ENCODE data around the gene MIB2. TPM values are rescaled to one million over a fixed set of nuclear protein-coding genes. Genes with fewer than 3 reads are reported as not detected.

MIB2 gene
- total and polyA plus RNA-seq, 2 of the 4 experiments (the other 2 are of a cell fraction), result 17.2 to 47.8 TPM

- Histone ChIP-seq H3K4me2 (ENCODE audit: low read depth, low read length) (no peak overlapping the region; the same call in 1 of the 2 replicates), H3K23ac (ENCODE audit: low read depth, low read length) (peak overlapping the region; percentile 49; the same call in 1 of the 2 replicates), H2BK15ac (ENCODE audit: low read depth, low read length) (no peak overlapping the region), H2BK120ac (ENCODE audit: low read depth, low read length) (no peak overlapping the region), H2BK5ac (ENCODE audit: low read depth, low read length, poor library complexity, severe bottlenecking) (no peak overlapping the region), H2AK5ac (ENCODE audit: low read depth, low read length) (no peak overlapping the region), H3K18ac (ENCODE audit: low read depth, low read length) (no peak overlapping the region), H4K8ac (ENCODE audit: low read depth in 2 of 2, low read length in 2 of 2) (no peak overlapping the region), H3K56ac (ENCODE audit: extremely low read depth, insufficient read depth, low read length) (no peak overlapping the region), H2AFZ (replicated peaks; ENCODE audit: low read length, poor library complexity) (peak overlapping the region; percentile 76), H4K5ac (ENCODE audit: low read depth, low read length) (no peak overlapping the region), H4K20me1 (ENCODE audit: insufficient read depth, low read length) (no peaks in the 10 kb centered on the region), H3K14ac (replicated peaks; ENCODE audit: low read depth, low read length) (no peak overlapping the region), H3K4me1 (ENCODE audit: control insufficient read depth, insufficient read depth, low read length) (peaks cover 10% of the 10 kb centered on the region; the same call in 1 of the 2 replicates), H3K4me3 (ENCODE audit: insufficient read depth, low read depth, low read length) (no peak overlapping the region), H3K79me1 (ENCODE audit: low read depth in 1 of 2, low read length in 2 of 2) (no peaks in the 10 kb centered on the region), H3K27me3 (ENCODE audit: control insufficient read depth, insufficient read depth, low read length) (peaks cover 24% of the 10 kb centered on the region), H2AK9ac (replicated peaks; ENCODE audit: low read depth, low read length, poor library complexity) (peak overlapping the region; percentile 50), H2BK20ac (ENCODE audit: low read depth, low read length) (no peak overlapping the region), H3K9ac (ENCODE audit: low read depth, low read length) (no peak overlapping the region), H3K27ac (ENCODE audit: insufficient read depth, low read length) (no peak overlapping the region), H3K36me3 (ENCODE audit: control insufficient read depth, insufficient read depth, low read length) (no peaks in the 10 kb centered on the region), H3K4ac (ENCODE audit: low read depth, low read length) (no peak overlapping the region), H3K9me3 (ENCODE audit: control insufficient read depth, insufficient read depth, low read length) (no peaks in the 10 kb centered on the region), H4K91ac (ENCODE audit: insufficient read depth, low read depth, low read length) (no peak overlapping the region), H3K9me1 (ENCODE audit: insufficient read depth, low read length) (no peaks in the 10 kb centered on the region)
- dilution Hi-C loops (cut with HindIII; ENCODE audit: low sequenced_read_pairs, unreplicated experiment) (no loop called here), intact Hi-C loops (cut with micrococcal nuclease) (no loop called here), in situ Hi-C loops (cut with MboI; ENCODE audit: low sequenced_read_pairs) (no loop called here)
- ChIA-PET POLR2A (ENCODE audit: unreplicated experiment) (no interaction called here), CTCF (interaction anchor here (0.8 kb wide), 1 partner anchor 264 kb away, joined by 3 read pairs; no protein-coding TSS in a partner anchor)
- BruUV-seq (replicated peaks), result no TSS peak
- DNase-seq, result no peak
- 26% methylated on average over 5 of the region's 16 CpGs; no CpG with 5 or more reads in 1 of the 2 experiments for WGBS, 2 experiments (ENCODE audit: extremely low coverage in 2 of 2, insufficient read length in 1 of 2)
- TF ChIP-seq CTCF (conservative IDR thresholded peaks at IDR 0.05; ENCODE audit: low read depth, low read length) (peak; percentile 36), SMC3 (IDR thresholded peaks at IDR 0.05; ENCODE audit: low read depth, low read length) (no peak), FOS (IDR thresholded peaks at IDR 0.05; ENCODE audit: low read depth, low read length) (no peak), RCOR1 (IDR thresholded peaks at IDR 0.05; ENCODE audit: insufficient replicate concordance, low read length) (no peak), RAD21 (IDR thresholded peaks at IDR 0.05; ENCODE audit: low read length) (no peak), CEBPB (IDR thresholded peaks at IDR 0.05; ENCODE audit: low read depth, low read length) (no peak)
- no peak for ATAC-seq (ENCODE audit: low read depth)
These were observed 17.9 kb upstream of the MIB2 start for GRCh38 chr1:1597275-1597930.
